ENCODE data around the gene MSL3.
A peak's percentile ranks its signal among the peaks of the same experiment; 100 is the strongest.

The MSL3 gene

GRCh38 chrX:11757719-11758399 is at the start of gene MSL3:
Gene MSL3 (plus strand): TSS chrX:11758237. CDS start chrX:11758264, 27 bp downstream.
- DNase-seq = no peak

GRCh38 chrX:11722304-11722703 is 35.7 kb upstream of the MSL3 start:
- DNase-seq = no peak

- DNase-seq = peak; percentile 43
These were observed 33.7 kb upstream of the MSL3 start for GRCh38 chrX:11724122-11725017.

GRCh38 chrX:11725631-11726442 is 32.2 kb upstream of the MSL3 start:
- DNase-seq = no peak

- no peak for DNase-seq
These were observed 29.5 kb upstream of the MSL3 start for GRCh38 chrX:11728556-11728955.

- DNase-seq = no peak
These were observed 24.4 kb upstream of the MSL3 start for GRCh38 chrX:11733614-11734013.

- DNase-seq = no peak
These were observed 18.3 kb upstream of the MSL3 start for GRCh38 chrX:11739776-11740175.

GRCh38 chrX:11740794-11741193 is 17.2 kb upstream of the MSL3 start:
- no peak for DNase-seq

GRCh38 chrX:11741574-11741973 is 16.5 kb upstream of the MSL3 start:
- no peak for DNase-seq

- no peak for DNase-seq
These were observed 12.2 kb upstream of the MSL3 start for GRCh38 chrX:11745881-11746280.

GRCh38 chrX:11750046-11750445 is 8.0 kb upstream of the MSL3 start:
- no peak for DNase-seq

- no peak for DNase-seq
These were observed 7.3 kb upstream of the MSL3 start for GRCh38 chrX:11750694-11751093.

- no peak for DNase-seq
These were observed 6.8 kb upstream of the MSL3 start for GRCh38 chrX:11751261-11751660.

GRCh38 chrX:11753668-11754067 is 4.4 kb upstream of the MSL3 start:
- no peak for DNase-seq

- no peak for DNase-seq
These were observed 2.9 kb upstream of the MSL3 start for GRCh38 chrX:11754958-11755645.

GRCh38 chrX:11755724-11756123 is 2.3 kb upstream of the MSL3 start:
- DNase-seq = no peak

GRCh38 chrX:11756354-11757318 is 1.4 kb upstream of the MSL3 start:
- DNase-seq = no peak

- DNase-seq = no peak
These were observed 679 bp upstream of the MSL3 start for GRCh38 chrX:11757397-11757718.

- peak; percentile 87 for DNase-seq
These were observed 549 bp downstream of the MSL3 start for GRCh38 chrX:11758400-11759171.

GRCh38 chrX:11759172-11759460 is 1.1 kb downstream of the MSL3 start:
- no peak for DNase-seq
